Activated CD4-positive, alpha-beta T cell treated with anti-CD3 and anti-CD28 coated beads, Interleukin-2, Interleukin-4, amounts not matched to agents 100 ng/mL and 50 ng/mL, durations not matched to agents 16 hours and 8 hours (primary cell): Measurements from ENCODE around the gene IRGQ.
"Not testable (repeated sequence)": the region's sequence is repeated elsewhere in the genome, so short reads cannot be mapped to it uniquely, and the experiment has no call there.

Experiments
- DNase-seq: peaks from one replicate; pipeline ENCODE4 v3.0.0-alpha.2; 2020; ENCODE audit warnings: low spot score

The IRGQ gene

DNA sequence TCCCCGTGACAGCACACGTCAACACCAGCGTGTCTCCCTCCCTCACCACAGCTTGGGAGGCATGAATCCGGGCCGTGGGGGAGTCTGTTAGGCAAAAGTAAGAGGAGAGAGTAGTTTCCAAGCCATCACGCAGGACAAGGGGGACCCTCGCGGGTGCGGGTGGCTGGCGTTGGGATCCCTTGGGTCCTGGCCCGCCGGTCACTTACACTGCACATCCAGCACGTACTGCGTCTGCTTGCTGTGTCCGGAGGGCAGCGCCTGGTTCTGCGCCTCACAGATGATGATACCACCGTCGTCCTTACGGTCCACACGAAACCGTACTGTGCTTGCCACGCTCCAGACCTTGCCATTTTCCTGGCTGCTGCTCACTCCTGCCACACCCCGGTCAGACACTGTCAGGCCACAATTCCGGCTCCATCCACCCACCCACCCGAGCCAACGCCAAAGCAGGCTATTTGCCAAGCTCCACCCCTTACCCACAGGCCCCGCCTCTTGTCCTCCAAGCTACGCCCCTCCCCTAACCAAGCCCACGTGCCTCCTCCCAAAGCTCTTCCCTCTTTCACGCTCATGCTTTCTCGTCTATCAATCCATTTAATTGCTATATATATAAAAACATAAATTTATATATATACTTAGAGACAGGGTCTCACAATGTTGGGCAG, 30.1 kb upstream of the IRGQ start:
- peak; percentile 27 for DNase-seq

DNA sequence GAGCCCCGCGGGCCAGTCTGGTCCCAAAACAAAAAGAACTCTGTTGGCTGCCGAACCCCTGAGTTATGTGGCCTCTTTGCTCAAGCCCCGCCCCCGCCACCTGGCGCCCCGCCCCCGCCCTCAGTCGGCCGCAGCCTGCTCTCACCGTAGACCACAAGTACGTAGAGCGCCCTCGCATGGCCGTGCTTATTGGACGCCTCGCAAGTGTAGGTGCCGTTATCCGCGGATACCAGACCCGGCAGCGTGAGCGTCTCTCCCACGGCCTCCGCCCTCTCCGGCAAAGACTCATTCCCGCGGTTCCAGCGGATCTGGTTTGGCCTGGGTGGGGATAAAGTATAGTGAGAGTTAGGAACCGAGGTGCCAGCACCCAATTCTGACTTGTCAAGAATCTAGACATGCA, 29.0 kb upstream of the IRGQ start:
- peak; percentile 89 for DNase-seq

DNA sequence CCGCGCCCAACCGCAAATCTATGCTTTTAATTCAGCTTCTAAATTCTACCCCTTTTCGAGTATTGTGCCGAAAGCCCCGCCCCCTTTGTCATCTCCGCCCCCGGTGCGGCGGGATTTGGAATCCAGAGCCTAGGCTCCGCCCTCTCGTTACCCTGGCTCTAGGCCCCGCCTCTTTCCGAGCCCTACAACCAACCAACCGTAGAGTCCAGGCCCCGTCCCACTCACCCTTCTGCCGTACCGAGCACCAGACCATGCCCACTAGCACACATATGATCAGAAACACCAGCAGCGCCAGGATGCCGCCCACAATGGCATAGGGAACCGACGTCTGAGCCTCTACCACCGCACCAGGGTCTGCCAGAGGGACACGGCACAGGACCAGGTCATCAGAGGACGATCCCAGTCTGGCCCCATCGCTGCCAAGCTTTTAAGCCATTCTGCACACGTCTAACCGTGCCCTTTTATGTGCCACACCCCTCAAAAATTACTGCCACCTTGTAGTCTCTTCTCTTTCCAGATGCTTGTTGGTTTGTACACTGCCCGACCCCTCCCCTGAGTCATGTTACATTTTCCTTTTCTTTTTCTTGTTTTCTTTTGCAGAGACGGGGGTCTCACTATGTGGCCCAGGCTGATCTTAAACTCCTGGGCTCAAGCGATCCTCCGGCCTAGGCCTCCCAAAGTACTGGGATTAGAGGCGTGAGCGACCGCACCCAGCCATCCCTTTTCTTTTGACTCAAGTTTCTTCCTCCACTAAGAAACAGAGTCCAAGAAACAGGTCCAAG, 28.1 kb upstream of the IRGQ start:
- no peak for DNase-seq

DNA sequence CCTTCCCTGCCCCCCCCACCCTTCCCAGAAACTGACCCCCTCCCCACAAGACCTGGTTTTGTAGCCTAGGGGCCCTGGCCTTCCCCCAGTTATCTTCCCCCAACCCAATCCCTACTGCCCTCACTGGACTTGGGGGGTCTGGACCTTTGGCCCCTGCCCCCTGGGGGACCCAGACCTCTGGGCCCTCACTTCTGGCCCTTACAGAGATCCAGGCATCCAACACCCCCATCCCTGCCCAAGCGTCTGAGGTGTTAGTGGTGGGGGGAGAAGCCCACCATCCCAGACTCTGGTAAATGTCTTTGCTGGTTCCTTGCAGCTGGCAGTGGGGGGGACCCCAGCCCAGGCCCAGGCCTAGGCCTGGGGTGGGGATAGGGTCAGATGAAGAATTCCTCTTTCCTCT, 27.0 kb upstream of the IRGQ start:
- no peak for DNase-seq

DNA sequence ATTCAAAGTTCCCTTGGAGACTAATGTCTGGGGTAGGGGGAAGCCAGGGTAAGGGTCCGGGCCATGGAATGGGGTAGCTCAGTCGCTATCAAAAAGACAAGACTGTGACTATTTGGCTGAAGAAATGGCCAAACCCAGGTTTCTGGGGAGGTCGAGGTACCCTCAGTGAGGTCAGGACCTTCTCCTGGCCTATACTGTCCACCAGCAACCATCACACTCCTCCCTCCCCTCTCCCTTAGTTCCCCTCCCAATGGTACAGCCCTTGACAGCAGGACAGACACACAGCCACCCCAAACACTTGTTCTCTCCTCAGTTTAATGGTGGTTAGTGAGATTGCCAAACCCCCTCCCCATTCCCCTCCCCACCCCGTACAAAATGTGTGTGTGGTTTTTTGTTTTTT, 26.1 kb upstream of the IRGQ start:
- DNase-seq, result no peak

DNA sequence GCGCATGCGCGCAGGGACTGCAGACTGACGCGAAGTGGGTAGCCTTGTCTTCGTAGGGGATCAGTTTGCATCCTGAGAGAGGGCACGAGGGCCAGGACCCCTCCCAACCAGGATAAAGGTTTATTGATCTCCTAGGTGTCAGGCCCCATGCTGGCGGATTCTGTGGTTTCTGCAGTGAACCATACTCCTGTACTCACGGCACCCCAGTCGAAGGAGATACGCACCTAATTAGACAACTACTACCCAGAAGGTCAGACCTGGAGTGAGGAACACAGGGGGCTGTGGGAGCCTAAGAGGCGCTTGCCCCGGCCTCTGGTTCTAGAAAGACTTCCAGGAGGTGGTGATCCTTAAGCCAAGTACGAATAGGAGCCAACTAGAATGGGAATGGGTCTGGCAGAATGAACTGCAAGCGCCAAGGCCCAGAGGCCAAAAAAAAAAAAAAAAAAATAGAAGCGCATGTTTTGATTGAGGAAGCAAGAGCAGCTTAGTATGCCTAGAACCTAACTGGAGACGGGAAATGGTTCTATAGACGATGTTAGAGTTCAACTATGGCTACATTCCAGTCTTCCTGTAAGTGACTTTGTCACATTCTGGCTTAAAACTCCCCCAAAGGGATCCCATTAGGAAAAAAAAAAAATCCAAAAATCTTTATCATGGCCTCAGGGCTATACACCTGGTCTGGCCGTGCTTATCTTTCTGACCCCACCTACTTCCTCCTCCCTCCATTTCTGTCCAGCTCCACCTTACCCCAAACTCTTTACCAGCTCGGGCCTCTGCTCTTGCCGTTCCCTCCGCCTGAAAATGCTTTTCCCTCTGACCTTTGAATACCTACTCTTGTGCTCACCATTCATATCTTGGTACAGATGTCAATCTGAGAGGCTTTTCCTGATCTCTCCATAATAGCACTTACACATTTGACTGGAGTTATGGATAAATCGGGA, 24.4 kb upstream of the IRGQ start:
- DNase-seq, result no peak

DNA sequence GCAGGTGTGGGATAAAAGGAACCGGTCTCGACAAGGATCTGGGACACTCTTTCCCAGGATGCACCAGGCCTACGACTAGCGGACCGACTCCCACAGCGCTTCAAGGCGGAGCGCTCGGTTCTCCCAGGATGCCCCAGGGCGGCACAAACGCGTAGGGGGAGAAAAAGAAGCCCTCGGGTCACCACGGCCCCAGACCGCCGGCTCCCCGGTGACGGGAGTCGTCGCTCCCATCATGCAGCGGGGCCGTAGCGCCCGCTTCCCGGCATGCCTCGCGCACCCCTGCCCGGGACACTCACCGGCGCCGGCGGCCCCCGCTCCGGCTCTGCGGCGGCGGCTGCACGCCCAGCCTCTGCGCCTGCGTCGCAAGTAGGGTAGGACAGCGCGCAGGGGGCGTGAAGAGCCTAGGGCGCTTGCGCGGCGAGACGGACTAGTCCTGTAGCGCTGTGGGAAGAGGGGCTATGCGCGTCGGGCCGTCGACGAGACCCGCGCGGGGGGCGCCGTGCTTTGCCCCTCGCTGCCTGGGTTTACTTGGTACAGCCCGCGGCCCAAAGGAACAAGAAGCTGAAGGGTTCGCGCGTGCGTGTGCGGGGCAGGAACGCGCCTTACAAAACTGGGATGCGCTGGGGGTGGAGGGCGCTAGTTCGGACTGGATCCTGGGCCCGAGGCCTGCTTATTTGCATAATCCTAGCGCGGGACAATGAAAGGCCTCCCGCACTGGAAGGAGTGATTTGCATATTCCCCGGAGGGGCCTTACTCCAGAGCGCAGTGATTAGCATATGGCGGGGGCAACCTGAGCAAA, 23.5 kb upstream of the IRGQ start, which contains the start of gene ZNF428:
Gene ZNF428 (minus strand): TSS at position 368 of the 799 bp plus-strand sequence. CDS start 5,325 bp downstream, outside the sequence.
- DNase-seq, result peak; percentile 91

DNA sequence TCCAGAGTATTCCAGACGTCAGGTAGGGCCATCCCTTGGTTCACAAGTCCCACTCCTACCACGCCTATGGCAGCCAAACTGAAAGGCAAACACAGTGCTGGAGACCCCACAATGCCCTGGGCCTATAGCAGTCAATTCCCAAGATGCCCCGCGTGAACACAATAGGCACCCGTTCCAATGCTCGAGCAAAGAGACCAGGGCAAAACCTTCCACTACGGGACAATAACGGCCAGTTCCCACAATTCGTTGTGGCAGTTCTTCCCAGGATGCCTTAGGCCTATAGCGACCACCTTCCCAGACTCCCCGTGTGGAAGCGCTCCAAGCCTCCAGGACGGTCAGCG, 23.0 kb upstream of the IRGQ start:
- DNase-seq, result peak; percentile 65

DNA sequence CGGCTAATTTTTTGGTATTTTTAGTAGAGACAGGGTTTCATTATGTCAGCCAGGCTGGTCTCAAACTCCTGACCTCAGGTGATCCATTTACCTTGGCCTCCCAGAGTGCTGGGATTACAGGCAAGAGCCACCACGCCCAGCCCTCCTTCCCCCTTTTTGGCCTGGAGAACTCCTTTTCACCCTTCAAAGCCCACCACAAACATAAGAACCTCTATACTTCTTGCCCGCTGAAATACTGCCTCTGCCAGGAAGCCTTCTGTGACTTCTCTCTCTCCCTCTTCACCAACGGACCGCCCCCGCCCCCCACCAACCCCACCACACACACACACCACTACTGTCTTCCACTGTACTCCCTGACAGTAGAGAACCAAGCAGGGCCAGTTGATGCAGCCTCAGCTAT, 21.0 kb upstream of the IRGQ start:
- no peak for DNase-seq

DNA sequence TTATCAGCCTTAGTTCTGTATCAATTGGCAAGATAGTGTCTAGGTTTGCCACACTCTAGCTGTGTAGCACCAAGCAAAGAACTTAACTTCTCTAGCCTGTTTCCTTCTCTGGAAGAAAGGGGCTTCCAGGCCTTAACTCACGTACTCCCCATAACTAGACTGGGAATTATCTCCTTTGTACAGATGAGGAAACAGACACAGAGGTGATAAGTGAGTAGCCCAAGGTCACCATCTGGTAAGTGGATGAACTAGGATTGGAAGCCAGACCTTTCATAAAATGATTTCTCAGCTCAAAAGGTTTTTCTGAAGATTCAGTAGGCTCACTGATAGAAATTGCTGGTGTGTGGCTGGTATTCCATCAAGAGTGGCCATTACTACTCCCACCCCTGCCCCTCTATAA, 20.4 kb upstream of the IRGQ start:
- no peak for DNase-seq

DNA sequence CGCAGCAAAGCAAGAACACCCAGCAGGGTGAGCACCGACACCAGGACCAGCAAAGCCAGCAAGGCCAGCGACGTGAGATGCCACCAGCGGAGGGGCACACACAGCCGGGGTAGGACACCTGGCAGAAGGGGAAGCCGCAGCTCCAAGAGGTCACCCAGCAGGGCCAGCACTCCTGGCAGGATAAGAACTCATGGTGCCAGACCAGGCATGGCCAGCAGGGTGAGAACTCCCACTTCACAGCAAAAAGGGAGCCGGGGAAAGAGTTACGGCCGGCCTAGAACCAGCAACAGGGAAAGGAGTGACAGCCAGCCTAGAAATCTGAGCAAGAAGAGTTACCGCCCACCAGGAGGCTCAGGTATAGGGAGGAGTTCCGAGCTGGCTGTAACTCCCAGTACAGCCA, 16.4 kb upstream of the IRGQ start:
- DNase-seq, result no peak

DNA sequence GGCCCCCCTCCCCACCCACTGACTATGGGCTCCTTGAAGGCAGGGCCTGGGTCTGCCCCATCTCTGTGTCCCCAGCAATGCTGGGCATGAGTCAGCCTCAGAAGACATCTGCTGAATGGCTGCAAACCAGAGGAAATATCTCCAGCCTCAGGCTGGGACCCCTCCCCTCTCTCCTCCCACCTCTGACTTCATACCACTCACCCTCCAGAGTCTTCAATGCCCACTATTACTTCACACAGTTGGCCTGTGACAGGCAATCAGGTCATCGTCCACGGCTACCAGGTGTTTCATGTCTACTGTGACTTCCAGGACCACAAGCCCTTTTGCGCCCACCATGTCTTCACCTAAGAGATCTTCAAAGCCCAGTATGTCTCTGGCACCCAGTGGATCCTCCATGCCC, 15.9 kb upstream of the IRGQ start, which contains the start of gene SRRM5:
Gene SRRM5 (plus strand): TSS at position 301 of the 400 bp plus-strand sequence. CDS start 34 bp downstream, at position 335.
- no peak for DNase-seq

DNA sequence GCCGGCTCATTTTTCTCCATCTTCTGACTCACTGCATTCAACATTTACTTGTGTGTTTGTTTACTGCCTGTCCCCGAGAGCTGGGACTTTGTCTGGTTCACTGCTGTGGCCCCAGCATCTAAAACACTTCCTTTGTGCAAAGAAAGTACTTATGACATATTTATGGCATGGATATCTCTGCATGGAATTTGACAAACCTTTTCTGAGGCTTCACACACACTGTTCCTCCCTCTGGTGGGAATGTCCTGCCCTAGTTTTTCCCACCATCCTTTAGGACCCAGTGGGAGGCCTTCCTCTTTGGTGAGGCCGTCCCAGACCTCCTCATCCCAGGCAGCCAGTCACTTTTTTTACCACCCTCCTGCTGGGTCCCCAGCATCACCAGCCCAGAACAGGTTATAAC, 14.6 kb upstream of the IRGQ start:
- DNase-seq, result no peak

DNA sequence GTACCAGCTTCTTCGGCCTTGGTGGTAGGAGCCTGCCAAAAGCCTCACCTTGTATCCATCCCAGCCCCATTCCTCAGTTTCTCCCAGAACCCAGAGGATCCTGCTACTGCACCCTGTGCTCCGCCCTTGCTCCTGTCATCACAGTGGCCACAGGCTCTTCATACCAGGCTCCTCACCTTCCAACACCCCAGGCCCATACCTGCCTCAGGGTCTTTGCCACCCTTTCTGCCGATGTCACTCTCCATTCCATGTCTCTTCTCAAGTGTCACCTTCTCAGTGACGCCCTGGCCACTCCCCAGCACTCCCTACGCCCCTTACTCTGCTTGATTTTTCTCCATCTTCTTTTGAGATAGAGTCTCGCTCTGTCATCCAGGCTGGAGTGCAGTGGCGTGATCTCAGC, 13.9 kb upstream of the IRGQ start:
- DNase-seq, result no peak

DNA sequence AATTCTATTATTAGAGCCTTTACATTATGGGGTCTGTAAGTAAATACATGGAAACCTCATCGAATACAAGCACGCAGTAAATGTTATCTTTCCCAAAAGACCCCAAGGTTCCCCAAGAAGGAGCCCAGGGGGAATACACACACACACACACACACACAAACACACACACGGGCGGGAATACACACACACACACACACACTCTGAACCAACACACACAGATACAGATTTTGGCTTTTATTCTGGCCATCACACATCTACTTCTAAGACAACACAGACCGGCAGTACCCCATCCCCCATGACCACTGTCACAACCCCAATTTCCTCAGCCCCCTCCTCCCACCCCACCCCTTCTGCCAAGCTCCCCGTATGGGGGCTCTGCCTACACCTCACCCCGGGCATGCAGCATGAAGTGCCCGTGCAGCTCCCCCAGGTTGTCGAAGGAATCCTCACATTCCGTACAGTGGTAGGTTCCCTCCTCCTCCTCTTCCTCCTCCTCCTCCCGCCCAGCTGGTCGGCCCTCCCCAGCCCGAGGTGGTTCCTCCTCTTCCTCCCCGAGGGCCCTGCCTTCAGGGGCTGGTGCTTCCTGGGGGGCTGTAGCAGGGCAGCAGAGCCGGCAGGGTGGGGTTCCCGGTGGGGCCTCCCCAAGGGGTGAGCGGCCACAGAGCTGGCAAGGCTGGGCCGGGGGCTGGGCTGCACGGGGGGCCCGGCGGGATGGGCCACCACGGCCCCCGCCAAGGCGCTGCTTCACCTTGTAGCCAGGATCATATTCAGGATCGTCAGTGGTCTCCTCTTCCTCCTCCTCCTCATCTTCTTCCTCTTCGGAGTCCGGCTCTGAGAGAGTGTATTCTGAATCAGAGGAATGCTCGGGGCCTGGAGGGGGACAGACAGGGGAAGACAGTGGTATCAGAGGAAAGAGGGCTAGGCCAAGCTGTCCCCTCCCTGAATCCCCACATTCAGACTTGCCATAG, 11.6 kb upstream of the IRGQ start:
- DNase-seq, result no peak

DNA sequence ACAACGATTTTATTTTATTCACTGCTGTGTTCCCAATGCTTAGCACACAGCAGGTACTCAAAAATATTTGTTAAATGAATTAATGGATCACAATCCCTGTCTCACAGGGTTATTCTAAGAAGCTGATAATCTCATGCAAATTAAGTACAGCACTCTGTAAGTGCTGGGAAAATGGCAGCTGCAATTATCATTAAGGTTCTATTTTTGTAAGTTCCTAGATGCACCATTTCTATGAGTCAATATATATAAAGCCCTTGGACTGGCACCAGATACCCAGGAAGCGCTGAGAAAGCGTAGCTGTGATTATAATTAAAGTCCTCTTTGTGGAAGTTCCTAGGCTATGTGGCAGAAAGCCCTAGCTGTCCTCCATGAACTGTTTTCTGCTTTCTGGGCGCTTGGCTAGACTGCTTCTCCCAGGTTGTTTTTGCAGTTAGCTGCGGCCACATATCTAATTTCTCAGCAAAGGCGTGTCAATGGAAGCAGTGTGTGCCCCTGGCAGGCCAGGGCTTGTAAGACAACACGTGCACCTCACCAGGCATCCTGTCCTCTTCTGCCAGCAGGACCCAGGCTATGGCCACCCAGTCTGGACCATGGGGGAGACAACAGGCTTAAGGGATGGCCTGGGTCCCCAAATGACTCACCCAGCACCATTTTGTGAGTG, 10.8 kb upstream of the IRGQ start:
- no peak for DNase-seq

DNA sequence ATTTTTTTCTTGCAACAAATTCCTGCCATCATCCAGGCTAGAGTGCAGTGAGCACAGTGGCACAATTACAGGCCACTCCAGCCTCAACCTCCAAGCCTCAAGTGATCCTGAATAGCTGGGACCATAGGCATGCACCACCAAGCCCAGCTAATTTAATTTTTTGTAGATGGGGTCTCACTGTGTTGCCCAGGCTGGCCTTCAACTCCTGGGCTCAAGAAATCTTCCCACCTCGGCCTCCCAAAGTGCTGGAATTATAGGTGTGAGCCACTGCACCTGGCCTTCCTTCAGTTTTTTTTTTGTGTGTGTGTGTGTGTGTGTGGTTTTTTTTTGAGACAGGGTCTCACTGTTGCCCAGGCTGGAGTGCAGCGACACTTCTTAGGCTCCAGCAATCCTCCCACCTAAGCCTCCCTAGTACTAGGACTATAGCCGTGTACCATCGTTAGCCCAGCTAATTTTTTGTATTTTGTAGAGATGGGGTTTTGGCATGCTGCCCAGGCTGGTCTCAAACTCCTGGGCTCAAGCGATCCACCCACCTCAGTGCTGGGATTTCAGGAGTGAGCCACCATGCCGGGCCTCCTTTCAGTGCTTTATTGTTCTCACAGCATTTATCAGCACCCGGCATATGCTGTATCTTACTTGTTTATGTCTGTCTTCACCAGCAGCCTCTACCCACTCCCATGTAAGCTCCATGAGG, 10.1 kb upstream of the IRGQ start:
- no peak for DNase-seq

DNA sequence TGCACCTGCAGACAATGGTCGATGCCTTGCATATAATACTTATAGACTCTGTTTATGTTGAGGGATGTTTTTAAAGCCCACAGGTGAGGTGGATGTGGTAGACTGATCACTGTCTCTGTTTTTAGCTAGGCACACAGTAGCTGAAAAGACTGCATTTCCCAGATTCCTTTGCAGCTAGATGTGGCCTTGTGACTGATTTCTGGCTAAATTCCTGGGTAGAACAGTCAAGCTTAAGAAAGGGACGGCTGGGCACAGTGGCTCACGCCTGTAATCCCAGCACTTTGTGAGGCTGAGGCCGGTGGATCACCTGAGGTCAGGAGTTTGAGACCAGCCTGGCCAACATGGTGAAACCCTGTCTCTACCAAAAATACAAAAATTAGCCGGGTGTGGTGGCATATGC, 4.4 kb upstream of the IRGQ start:
- DNase-seq, result not testable (repeated sequence)

DNA sequence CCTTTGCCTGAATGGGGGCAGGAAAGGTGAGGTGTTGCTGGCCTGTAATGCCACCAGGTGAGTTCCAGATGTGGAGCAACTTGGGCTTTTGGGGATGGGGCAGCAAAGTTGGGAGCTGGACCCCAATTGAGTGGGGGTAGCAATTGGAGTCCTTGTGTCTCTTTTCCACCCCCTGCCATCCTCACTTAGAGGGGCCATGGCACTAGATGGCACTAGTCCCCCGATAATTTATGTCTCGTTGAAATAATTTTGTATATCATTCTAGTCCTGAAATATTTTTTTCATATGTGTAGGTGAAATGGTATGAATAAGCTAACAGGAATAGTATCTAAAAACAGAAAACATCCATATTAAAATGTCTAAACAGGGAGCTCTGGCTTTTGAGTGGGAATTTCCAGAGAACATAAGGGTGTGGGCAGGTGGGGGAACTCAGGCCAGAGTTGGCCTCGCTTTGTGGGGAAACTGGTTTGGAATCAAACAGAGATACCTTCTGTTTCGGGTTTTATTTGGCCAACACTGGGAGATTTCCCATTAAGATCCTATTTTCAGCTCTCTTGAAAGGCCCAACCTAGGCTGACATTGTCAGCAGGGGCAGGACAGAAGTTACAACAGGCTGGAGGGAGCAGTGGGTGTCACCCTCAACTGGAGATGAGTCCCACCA, 3.8 kb upstream of the IRGQ start:
- no peak for DNase-seq
